GM23248 (cell line): ENCODE results near the gene DNAJB2. TPM values are rescaled to one million over a fixed set of nuclear protein-coding genes. Genes with fewer than 3 reads are reported as not detected.
A peak's percentile ranks its signal among the peaks of the same experiment; 100 is the strongest.

Experiments
- DNase-seq: peaks from one replicate; pipeline ENCODE4 v3.0.0-alpha.2; 2015
- H2AFZ ChIP-seq: fragments of 200-600 bp; sonication (generic); 2 replicates; pipeline ENCODE4 v1.6.1; 2016; ENCODE audit warnings: antibody characterized with exemption
- H3F3A ChIP-seq: fragments of 200-600 bp; sonication (generic); 2 replicates; pipeline ENCODE4 v1.6.1; 2016; ENCODE audit warnings: mild to moderate bottlenecking, antibody characterized with exemption, mixed run types; ENCODE audit not compliant: insufficient read depth
- H3K27ac ChIP-seq: fragments of 200-600 bp; sonication (generic); 2 replicates; pipeline ENCODE4 v1.5.1; 2016; ENCODE audit warnings: mild to moderate bottlenecking
- H3K27me3 ChIP-seq: fragments of 200-600 bp; sonication (generic); replicated peaks from 2 replicates; pipeline ENCODE4 v1.6.1; 2016; ENCODE audit warnings: mild to moderate bottlenecking; ENCODE audit not compliant: insufficient read depth
- H3K36me3 ChIP-seq: fragments of 200-600 bp; sonication (generic); 2 replicates; pipeline ENCODE4 v1.6.1; 2016; ENCODE audit warnings: low read depth, mild to moderate bottlenecking
- H3K4me1 ChIP-seq: fragments of 200-600 bp; sonication (generic); 2 replicates; pipeline ENCODE4 v1.6.1; 2016; ENCODE audit warnings: mild to moderate bottlenecking; ENCODE audit not compliant: insufficient read depth
- H3K4me2 ChIP-seq: fragments of 200-600 bp; sonication (generic); one replicate; pipeline ENCODE4 v1.6.1; 2016; ENCODE audit warnings: mild to moderate bottlenecking; ENCODE audit not compliant: unreplicated experiment
- H3K4me3 ChIP-seq: fragments of 200-600 bp; sonication (generic); 2 replicates; pipeline ENCODE4 v1.5.1; 2016; ENCODE audit warnings: mild to moderate bottlenecking
- H3K79me2 ChIP-seq: fragments of 200-600 bp; sonication (generic); 2 replicates; pipeline ENCODE4 v1.6.1; 2016; ENCODE audit warnings: mild to moderate bottlenecking; ENCODE audit not compliant: insufficient read depth
- H3K9ac ChIP-seq: fragments of 200-600 bp; sonication (generic); 2 replicates; pipeline ENCODE4 v1.6.1; 2016; ENCODE audit warnings: mild to moderate bottlenecking
- H3K9me2 ChIP-seq: fragments of 200-600 bp; sonication (generic); 2 replicates; pipeline ENCODE4 v1.6.1; 2016; ENCODE audit warnings: mixed run types, mild to moderate bottlenecking, moderate library complexity; ENCODE audit not compliant: insufficient read depth
- H3K9me3 ChIP-seq: fragments of 200-600 bp; sonication (generic); one replicate; pipeline ENCODE4 v1.6.1; 2017; ENCODE audit warnings: low read depth
- H4K20me1 ChIP-seq: fragments of 200-600 bp; sonication (generic); 2 replicates; pipeline ENCODE4 v1.6.0; 2016; ENCODE audit not compliant: insufficient read depth
- EZH2 ChIP-seq: fragments of 200-600 bp; sonication (generic); IDR thresholded peaks from 2 replicates; pipeline ENCODE4 v1.6.1; 2018; ENCODE audit warnings: antibody characterized with exemption, mild to moderate bottlenecking; ENCODE audit not compliant: insufficient read depth, poor library complexity, severe bottlenecking
- EZH2phosphoT487 ChIP-seq: fragments of 200-600 bp; sonication (generic); IDR thresholded peaks from 2 replicates; pipeline ENCODE4 v1.6.1; 2018; ENCODE audit warnings: antibody characterized with exemption, moderate library complexity, mild to moderate bottlenecking, low read depth; ENCODE audit not compliant: insufficient read depth
- WGBS, 2 experiments: methylation state at CpG; one replicate each; pipeline ENCODE4 v1.1.6; 2015 to 2017; ENCODE audit warnings: low lambda C conversion rate in 2 of 2, low coverage in 1 of 2; ENCODE audit errors: missing lambda C conversion rate in 2 of 2; 5-methylcytosine and 5-hydroxymethylcytosine counted together
- in situ Hi-C: fragments of 300-500 bp; cut with MboI; formaldehyde crosslinking; loops from 2 replicates; pipeline ENCODE4 v1.15.0; 2020
- polyA plus RNA-seq: library from polyadenylated mRNA; unstranded; fragments of >200 nt; fragmentation: Nextera tagmentation; extraction: Ambion mirVana; gene quantifications from 2 replicates; pipeline ENCODE4 v1.2.1, GENCODE V29; 2016
- total RNA-seq: library from RNA; depleted of rRNA; stranded (reverse); fragments of >200 nt; shearing (Covaris generic); gene quantifications from 2 replicates; pipeline ENCODE4 v1.2.3, GENCODE V29; 2014

The DNAJB2 gene
- total and polyA plus RNA-seq, 2 experiments from 2014 or later: 12.6 to 53.7 TPM

GRCh38 chr2:219271021-219271420 is 8.1 kb upstream of the DNAJB2 start:
- Histone ChIP-seq H3K27me3 (no peaks in the 10 kb centered on the region), H3K79me2 (no peaks in the 10 kb centered on the region), H3K9me2 (no peaks in the 10 kb centered on the region), H4K20me1 (no peaks in the 10 kb centered on the region), H3F3A (peaks cover 17% of the 10 kb centered on the region), H3K9ac (no peak overlapping the region), H3K4me2 (no peak overlapping the region), H3K4me1 (peaks cover 27% of the 10 kb centered on the region), H3K36me3 (no peaks in the 10 kb centered on the region), H3K27ac (no peak overlapping the region), H3K4me3 (no peak overlapping the region), H3K9me3 (no peaks in the 10 kb centered on the region), H2AFZ (no peak overlapping the region)
- in situ Hi-C loops: no loop called here
- TF ChIP-seq EZH2 (no peak), EZH2phosphoT487 (no peak)
- DNase-seq: no peak
- WGBS, 2 experiments: 52 to 57% methylated on average over 2 of the region's 2 CpGs

GRCh38 chr2:219272356-219272755 is 6.8 kb upstream of the DNAJB2 start:
- no peaks in the 10 kb centered on the region for H3K27me3 ChIP-seq
- H3K9ac ChIP-seq: no peak overlapping the region
- H3K79me2 ChIP-seq: no peaks in the 10 kb centered on the region
- TF ChIP-seq EZH2phosphoT487 (no peak), EZH2 (no peak)
- DNase-seq: peak; percentile 39
- no peaks in the 10 kb centered on the region for H3K9me2 ChIP-seq
- H3K4me2 ChIP-seq: no peak overlapping the region
- H3F3A ChIP-seq: peaks cover 17% of the 10 kb centered on the region
- no peaks in the 10 kb centered on the region for H4K20me1 ChIP-seq
- H3K27ac ChIP-seq: no peak overlapping the region
- no peaks in the 10 kb centered on the region for H3K9me3 ChIP-seq
- H3K36me3 ChIP-seq: no peaks in the 10 kb centered on the region
- H3K4me1 ChIP-seq: peaks cover 27% of the 10 kb centered on the region
- in situ Hi-C loops: no loop called here
- whole genome bisulfite sequencing, 2 experiments: 70 to 74% methylated on average over 4 of the region's 4 CpGs
- H2AFZ ChIP-seq: no peak overlapping the region
- H3K4me3 ChIP-seq: no peak overlapping the region

- in situ Hi-C loops: no loop called here
- WGBS, 2 experiments: 54 to 67% methylated on average over 2 of the region's 2 CpGs
- Histone ChIP-seq H2AFZ (no peak overlapping the region), H3K9ac (no peak overlapping the region), H3K4me1 (peaks cover 29% of the 10 kb centered on the region), H3F3A (peaks cover 18% of the 10 kb centered on the region), H3K9me2 (no peaks in the 10 kb centered on the region), H3K79me2 (no peaks in the 10 kb centered on the region), H3K27ac (no peak overlapping the region), H3K36me3 (no peaks in the 10 kb centered on the region), H3K4me3 (no peak overlapping the region), H4K20me1 (no peaks in the 10 kb centered on the region), H3K27me3 (no peaks in the 10 kb centered on the region), H3K4me2 (no peak overlapping the region), H3K9me3 (no peaks in the 10 kb centered on the region)
- TF ChIP-seq EZH2phosphoT487 (no peak), EZH2 (no peak)
- no peak for DNase-seq
Observed at GRCh38 chr2:219272995-219273394, 6.2 kb upstream of the DNAJB2 start.

- DNase-seq: peak; percentile 74
- H3K27ac ChIP-seq: peak overlapping the region; percentile 91
- TF ChIP-seq EZH2phosphoT487 (no peak), EZH2 (no peak)
- H3K9me3 ChIP-seq: no peaks in the 10 kb centered on the region
- H3K36me3 ChIP-seq: no peaks in the 10 kb centered on the region
- no peak overlapping the region for H2AFZ ChIP-seq
- H3K4me2 ChIP-seq: peak overlapping the region; percentile 49
- no peaks in the 10 kb centered on the region for H3K27me3 ChIP-seq
- in situ Hi-C loops: no loop called here
- no peaks in the 10 kb centered on the region for H4K20me1 ChIP-seq
- H3F3A ChIP-seq: peaks cover 26% of the 10 kb centered on the region
- no peaks in the 10 kb centered on the region for H3K9me2 ChIP-seq
- H3K9ac ChIP-seq: peak overlapping the region; percentile 66
- H3K4me1 ChIP-seq: peaks cover 38% of the 10 kb centered on the region
- H3K79me2 ChIP-seq: no peaks in the 10 kb centered on the region
- peak overlapping the region; percentile 36 for H3K4me3 ChIP-seq
- WGBS, 2 experiments: 32 to 46% methylated on average over 3 of the region's 3 CpGs
Observed at GRCh38 chr2:219273937-219274336, 5.2 kb upstream of the DNAJB2 start.

GRCh38 chr2:219274361-219274921 is 4.7 kb upstream of the DNAJB2 start:
- TF ChIP-seq EZH2 (no peak), EZH2phosphoT487 (no peak)
- Histone ChIP-seq H3K4me3 (peak overlapping the region; percentile 36), H2AFZ (no peak overlapping the region), H3K36me3 (no peaks in the 10 kb centered on the region), H3K9me3 (no peaks in the 10 kb centered on the region), H3K27ac (peak overlapping the region; percentile 91), H3K4me2 (peak overlapping the region; percentile 49), H3F3A (peaks cover 26% of the 10 kb centered on the region), H3K27me3 (no peaks in the 10 kb centered on the region), H3K9ac (peak overlapping the region; percentile 66), H3K9me2 (no peaks in the 10 kb centered on the region), H3K79me2 (no peaks in the 10 kb centered on the region), H4K20me1 (no peaks in the 10 kb centered on the region), H3K4me1 (peaks cover 38% of the 10 kb centered on the region)
- DNase-seq: peak; percentile 97
- WGBS, 2 experiments: 19 to 39% methylated on average over 6 of the region's 6 CpGs
- in situ Hi-C loops: no loop called here
